ENCODE measurements around the gene RRAGD. TPM values are rescaled to one million over a fixed set of nuclear protein-coding genes. Genes with fewer than 3 reads are reported as not detected.

Gene RRAGD
- total and polyA plus RNA-seq, 2 of the 13 experiments (the other 11 are each of a cell fraction or from before 2014, with no cell fraction given) = 0.35 to 0.53 TPM

- peaks cover under 1% of the 10 kb centered on the region; the same call in 1 of the 2 replicates for H3K4me1 ChIP-seq (ENCODE audit: insufficient read depth, low read length)
- in situ Hi-C loops (cut with HindIII; ENCODE audit: extremely low pct_ligation_motif_present, low pct_unique_long_range_greater_than_20kb) = no loop called here
- H3K4me3 ChIP-seq (replicated peaks in 1 of 3; ENCODE audit: insufficient read depth in 1 of 3, low read depth in 2 of 3, low read length in 3 of 3) = no peak overlapping the region
- H3K79me2 ChIP-seq (ENCODE audit: insufficient read depth, low read length) = no peaks in the 10 kb centered on the region
- H3K27me3 ChIP-seq (ENCODE audit: control insufficient read depth in 1 of 2, insufficient read depth in 2 of 2, low read length in 2 of 2) = peaks cover 0 to 4% of the 10 kb centered on the region in 2 experiments; a peak in 2 of 5 replicates
- no peak overlapping the region for H3K4me2 ChIP-seq (ENCODE audit: low read depth, low read length)
- ChIA-PET CTCF (ENCODE audit: low intra/inter-chr PET ratio, low total read pairs) (no interaction called here), POLR2A (no interaction called here)
- FAIRE-seq (no peak), DNase-seq (ENCODE audit: low spot score) (no peak), ATAC-seq (no peak)
- H4K20me1 ChIP-seq (ENCODE audit: insufficient read depth, low read length) = no peaks in the 10 kb centered on the region
- no peak overlapping the region for H3K9ac ChIP-seq (ENCODE audit: insufficient read depth, low read depth, low read length)
- H3K9me3 ChIP-seq (ENCODE audit: low read length) = no peaks in the 10 kb centered on the region
- BruUV-seq (replicated peaks) = no TSS peak
- intact Hi-C loops (cut with micrococcal nuclease; ENCODE audit: unreplicated experiment) = no loop called here
- H3K36me3 ChIP-seq (replicated peaks in 1 of 2; ENCODE audit: control insufficient read depth in 1 of 2, insufficient read depth in 2 of 2, low read length in 2 of 2) = no peaks in the 10 kb centered on the region
- H3K27ac ChIP-seq (ENCODE audit: extremely low read length, insufficient read depth, low read length) = no peak overlapping the region
- H2AFZ ChIP-seq (ENCODE audit: low read length) = no peak overlapping the region
- 63% methylated on average over 2 of the region's 2 CpGs for WGBS (ENCODE audit: low lambda C conversion rate)
- TF ChIP-seq SSRP1 (CRISPR knock-in tag; IDR thresholded peaks at IDR 0.05) = no peak
- TF ChIP-seq ZNF430 (CRISPR knock-in tag; IDR thresholded peaks at IDR 0.05) = no peak
- no peak for TF ChIP-seq DRAP1 (CRISPR knock-in tag; IDR thresholded peaks at IDR 0.05)
- no peak for TF ChIP-seq ZNF280B (CRISPR knock-in tag; IDR thresholded peaks at IDR 0.05; ENCODE audit: borderline replicate concordance)
- TF ChIP-seq NRL (CRISPR knock-in tag; IDR thresholded peaks at IDR 0.05; ENCODE audit: borderline replicate concordance) = no peak
- no peak for TF ChIP-seq ETV5 (CRISPR knock-in tag; IDR thresholded peaks at IDR 0.05; ENCODE audit: borderline replicate concordance)
- no peak for TF ChIP-seq TIGD3 (CRISPR knock-in tag; IDR thresholded peaks at IDR 0.05; ENCODE audit: borderline replicate concordance)
- no peak for TF ChIP-seq MIER2 (CRISPR knock-in tag; IDR thresholded peaks at IDR 0.05)
- no peak for TF ChIP-seq TFDP2 (CRISPR knock-in tag; IDR thresholded peaks at IDR 0.05)
- TF ChIP-seq GLMP (CRISPR knock-in tag; IDR thresholded peaks at IDR 0.05; ENCODE audit: borderline replicate concordance) = no peak
- TF ChIP-seq ZBTB26 (CRISPR knock-in tag; IDR thresholded peaks at IDR 0.05; ENCODE audit: borderline replicate concordance) = no peak
- no peak for TF ChIP-seq ZFP36 (IDR thresholded peaks at IDR 0.05; ENCODE audit: borderline replicate concordance, low read depth, low read length, partially characterized antibody)
- no peak for TF ChIP-seq ZNF883 (CRISPR knock-in tag; IDR thresholded peaks at IDR 0.05; ENCODE audit: not compliant biosample characterization)
- no peak for TF ChIP-seq HHEX (CRISPR knock-in tag; IDR thresholded peaks at IDR 0.05)
- no peak for TF ChIP-seq IRF1 (CRISPR knock-in tag; IDR thresholded peaks at IDR 0.05; ENCODE audit: low read depth)
- no peak for TF ChIP-seq ZNF557 (CRISPR knock-in tag; IDR thresholded peaks at IDR 0.05)
These were observed 26.9 kb upstream of the RRAGD start for GRCh38 chr6:89439014-89439413.

Measured in HepG2 (cell line).